Measurements from ENCODE around the gene PRXL2C.

The PRXL2C gene

DNA sequence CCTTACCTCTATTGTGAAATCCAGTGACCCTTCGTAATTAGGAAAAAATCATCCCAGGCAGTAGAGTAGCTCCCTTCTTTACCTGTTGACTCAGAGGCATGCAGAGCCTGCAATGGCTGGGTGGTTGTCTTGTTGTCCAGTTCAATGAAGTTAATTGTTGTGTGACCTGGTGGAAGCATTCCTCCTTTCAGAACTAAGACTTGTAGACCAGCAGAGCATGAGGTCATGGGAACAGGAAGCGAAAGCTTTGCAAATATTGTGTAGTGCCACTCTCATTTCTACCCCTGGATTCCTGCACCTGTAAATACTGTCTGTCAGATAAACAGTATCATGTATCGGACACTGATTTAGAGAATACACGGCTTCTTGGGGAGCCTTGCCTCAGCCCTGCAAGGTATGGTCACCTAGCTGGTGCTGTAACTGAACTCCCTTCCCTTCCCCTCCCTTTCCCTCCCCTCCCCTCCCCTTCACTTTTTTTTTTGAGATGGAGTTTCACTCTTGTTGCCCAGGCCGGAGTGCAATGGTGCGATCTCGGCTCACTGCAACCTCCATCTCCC, 5.7 kb upstream of the PRXL2C start:
- H3K4me1 ChIP-seq (ENCODE audit: insufficient read depth, poor library complexity, severe bottlenecking), result peaks cover under 1% of the 10 kb centered on the region
- no peaks in the 10 kb centered on the region for H3K9me3 ChIP-seq (ENCODE audit: severe bottlenecking)
- ATAC-seq (ENCODE audit: low read depth), result no peak
- H3K4me3 ChIP-seq (ENCODE audit: severe bottlenecking), result no peak overlapping the region
- TF ChIP-seq, protein P1, sequence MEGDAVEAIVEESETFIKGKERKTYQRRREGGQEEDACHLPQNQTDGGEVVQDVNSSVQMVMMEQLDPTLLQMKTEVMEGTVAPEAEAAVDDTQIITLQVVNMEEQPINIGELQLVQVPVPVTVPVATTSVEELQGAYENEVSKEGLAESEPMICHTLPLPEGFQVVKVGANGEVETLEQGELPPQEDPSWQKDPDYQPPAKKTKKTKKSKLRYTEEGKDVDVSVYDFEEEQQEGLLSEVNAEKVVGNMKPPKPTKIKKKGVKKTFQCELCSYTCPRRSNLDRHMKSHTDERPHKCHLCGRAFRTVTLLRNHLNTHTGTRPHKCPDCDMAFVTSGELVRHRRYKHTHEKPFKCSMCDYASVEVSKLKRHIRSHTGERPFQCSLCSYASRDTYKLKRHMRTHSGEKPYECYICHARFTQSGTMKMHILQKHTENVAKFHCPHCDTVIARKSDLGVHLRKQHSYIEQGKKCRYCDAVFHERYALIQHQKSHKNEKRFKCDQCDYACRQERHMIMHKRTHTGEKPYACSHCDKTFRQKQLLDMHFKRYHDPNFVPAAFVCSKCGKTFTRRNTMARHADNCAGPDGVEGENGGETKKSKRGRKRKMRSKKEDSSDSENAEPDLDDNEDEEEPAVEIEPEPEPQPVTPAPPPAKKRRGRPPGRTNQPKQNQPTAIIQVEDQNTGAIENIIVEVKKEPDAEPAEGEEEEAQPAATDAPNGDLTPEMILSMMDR (IDR thresholded peaks at IDR 0.05; ENCODE audit: poor library complexity, severe bottlenecking), result no peak
- no peak for DNase-seq (ENCODE audit: low spot score)
- no peaks in the 10 kb centered on the region for H3K27me3 ChIP-seq (ENCODE audit: insufficient read depth, poor library complexity, severe bottlenecking)
- H3K36me3 ChIP-seq (ENCODE audit: low read depth), result no peaks in the 10 kb centered on the region
- H3K27ac ChIP-seq (ENCODE audit: poor library complexity, severe bottlenecking), result no peak overlapping the region

DNA sequence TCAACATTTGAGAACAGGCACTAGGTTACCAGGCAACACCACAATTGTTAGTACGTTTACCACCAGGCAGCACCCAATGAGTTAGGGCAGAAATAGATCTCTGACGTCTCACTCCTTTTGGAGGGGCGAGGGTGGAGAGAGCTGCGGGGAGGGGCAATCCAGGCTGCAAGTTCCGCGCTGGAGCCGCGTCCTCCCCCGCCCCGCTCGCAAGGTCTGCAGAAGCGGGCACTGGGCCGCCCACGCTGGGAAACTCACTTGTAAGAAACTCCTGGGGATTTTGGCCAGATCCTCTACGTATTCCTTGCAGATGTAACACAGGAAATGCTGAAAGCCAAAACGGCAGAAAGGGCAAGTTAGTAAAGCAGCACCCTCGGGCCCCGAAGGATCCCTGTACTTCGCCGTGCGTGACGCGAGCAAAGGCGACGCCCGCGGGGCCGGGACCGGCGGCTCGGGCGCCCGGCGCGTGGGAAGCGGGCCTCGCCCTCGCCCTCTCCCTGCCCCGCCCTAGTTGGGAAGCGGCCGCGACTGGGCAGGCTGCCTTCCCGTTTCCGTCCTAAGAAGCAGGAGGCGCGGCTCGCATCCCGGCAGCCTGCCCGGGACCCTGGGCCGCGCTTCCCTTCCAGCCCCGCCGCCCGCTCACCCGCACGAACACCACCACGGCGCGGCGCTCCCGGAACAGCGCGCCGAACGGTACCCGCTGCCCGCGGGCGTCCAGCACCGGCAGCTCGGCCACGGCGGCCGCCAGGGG, 493 bp downstream of the PRXL2C start:
- H3K4me3 ChIP-seq (ENCODE audit: severe bottlenecking), result peak overlapping the region; percentile 68
- TF ChIP-seq, protein P1 (IDR thresholded peaks at IDR 0.05; ENCODE audit: poor library complexity, severe bottlenecking), result peak; percentile 31
- ATAC-seq (ENCODE audit: low read depth), result peak; percentile 69
- peak overlapping the region; percentile 88 for H3K27ac ChIP-seq (ENCODE audit: poor library complexity, severe bottlenecking)
- DNase-seq (ENCODE audit: low spot score), result peak; percentile 71
- H3K27me3 ChIP-seq (ENCODE audit: insufficient read depth, poor library complexity, severe bottlenecking), result no peaks in the 10 kb centered on the region
- H3K4me1 ChIP-seq (ENCODE audit: insufficient read depth, poor library complexity, severe bottlenecking), result peaks cover 4% of the 10 kb centered on the region
- no peaks in the 10 kb centered on the region for H3K9me3 ChIP-seq (ENCODE audit: severe bottlenecking)
- H3K36me3 ChIP-seq (ENCODE audit: low read depth), result peaks cover 22% of the 10 kb centered on the region

DNA sequence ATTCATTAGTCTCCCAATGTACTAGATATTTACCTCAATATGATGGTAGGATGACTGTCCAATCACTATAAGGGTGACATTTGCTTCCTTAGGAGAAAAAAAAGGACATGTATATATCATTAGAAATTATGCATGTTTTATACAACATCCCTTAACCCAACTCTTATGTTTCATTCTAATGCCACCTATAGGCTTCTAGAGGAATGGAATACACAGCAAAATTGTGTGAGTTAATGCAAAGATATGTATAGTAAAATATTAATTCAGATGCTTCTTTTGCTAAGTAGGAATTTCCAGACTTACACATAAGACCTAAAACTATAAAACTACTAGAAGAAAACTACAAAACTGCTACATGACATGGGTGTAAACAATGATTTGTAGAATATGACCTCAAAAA, 3.5 kb downstream of the PRXL2C start:
- Histone ChIP-seq H3K4me1 (ENCODE audit: insufficient read depth, poor library complexity, severe bottlenecking) (peaks cover 4% of the 10 kb centered on the region), H3K36me3 (ENCODE audit: low read depth) (peaks cover 34% of the 10 kb centered on the region), H3K27me3 (ENCODE audit: insufficient read depth, poor library complexity, severe bottlenecking) (no peaks in the 10 kb centered on the region), H3K9me3 (ENCODE audit: severe bottlenecking) (no peaks in the 10 kb centered on the region), H3K27ac (ENCODE audit: poor library complexity, severe bottlenecking) (no peak overlapping the region), H3K4me3 (ENCODE audit: severe bottlenecking) (no peak overlapping the region)
- peak; percentile 32; the same call in 1 of the 3 replicates for ATAC-seq (ENCODE audit: low read depth)
- DNase-seq (ENCODE audit: low spot score), result no peak
- TF ChIP-seq, protein P1 (IDR thresholded peaks at IDR 0.05; ENCODE audit: poor library complexity, severe bottlenecking), result peak; percentile 74

DNA sequence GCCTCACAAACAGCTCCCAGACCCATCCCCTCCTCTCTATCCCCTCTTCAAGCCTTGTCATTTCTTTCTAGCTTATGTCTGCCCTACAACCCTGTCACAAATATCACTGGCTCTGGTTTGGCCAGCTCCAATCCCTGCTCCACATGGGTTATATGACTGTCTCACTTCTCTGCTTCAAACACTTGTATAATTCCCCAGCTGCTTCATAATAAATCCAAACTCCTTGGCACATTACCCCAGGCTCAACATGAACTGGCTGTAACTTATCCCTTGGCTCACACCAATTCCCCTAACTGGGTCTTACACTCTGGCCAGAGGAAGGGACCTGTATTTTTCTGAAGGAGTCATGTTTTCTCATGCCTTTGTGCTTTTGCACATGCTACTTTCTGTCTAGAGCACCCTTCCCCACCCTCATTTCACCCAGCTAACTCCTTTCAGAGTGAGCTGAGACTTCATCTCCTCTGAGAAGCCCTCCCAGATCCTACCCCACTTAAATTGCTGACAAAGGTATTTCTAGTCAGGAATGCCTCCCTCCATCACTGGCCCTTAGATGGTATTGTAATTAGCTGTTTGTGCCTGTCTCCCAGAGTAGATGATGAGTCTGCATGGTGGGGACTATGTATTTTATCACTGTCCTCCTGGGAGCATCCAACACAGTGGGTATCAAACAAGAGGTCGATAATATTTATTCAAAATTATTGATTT, 5.3 kb downstream of the PRXL2C start:
- Histone ChIP-seq H3K4me3 (ENCODE audit: severe bottlenecking) (no peak overlapping the region), H3K27me3 (ENCODE audit: insufficient read depth, poor library complexity, severe bottlenecking) (no peaks in the 10 kb centered on the region), H3K36me3 (ENCODE audit: low read depth) (peaks cover 43% of the 10 kb centered on the region), H3K27ac (ENCODE audit: poor library complexity, severe bottlenecking) (no peak overlapping the region), H3K9me3 (ENCODE audit: severe bottlenecking) (no peaks in the 10 kb centered on the region), H3K4me1 (ENCODE audit: insufficient read depth, poor library complexity, severe bottlenecking) (no peaks in the 10 kb centered on the region)
- DNase-seq (ENCODE audit: low spot score) (no peak), ATAC-seq (ENCODE audit: low read depth) (no peak)
- TF ChIP-seq, protein P1 (IDR thresholded peaks at IDR 0.05; ENCODE audit: poor library complexity, severe bottlenecking), result no peak

Data from RWPE2 (cell line).